C4-2B (cell line): ENCODE data around the gene CA10.

Experiments used
- H3K27ac ChIP-seq: fragments of 450-650 bp; 2 replicates; pipeline ENCODE4 v1.5.1; 2017
- ZFX ChIP-seq: fragments of 450-650 bp; IDR thresholded peaks from 2 replicates; pipeline ENCODE4 v1.6.1; 2017
- TF ChIP-seq, protein P1 (sequence below): fragments of 450-650 bp; conservative IDR thresholded peaks from 2 replicates; pipeline ENCODE4 v1.5.1; 2017; ENCODE audit warnings: mild to moderate bottlenecking

The CA10 gene

DNA sequence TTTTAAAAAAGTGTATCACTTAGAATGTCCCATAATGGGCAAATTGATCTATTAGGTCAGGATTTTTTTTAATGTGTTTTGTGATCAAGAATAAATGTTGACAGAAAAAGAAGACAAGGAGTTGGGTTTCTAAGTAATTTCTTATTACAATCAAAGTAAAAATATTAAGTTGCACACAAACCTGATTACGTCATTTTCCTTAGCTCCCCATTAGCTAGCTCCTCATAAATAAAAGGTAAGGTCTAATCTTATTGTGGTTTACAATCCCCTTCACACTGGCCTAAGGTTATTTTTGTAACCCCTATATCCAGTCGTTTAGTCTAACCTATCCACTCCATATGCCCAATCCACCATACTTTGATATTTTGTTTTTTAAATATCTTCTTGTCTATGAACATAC is 7.6 kb downstream of the CA10 start:
- no peak overlapping the region for H3K27ac ChIP-seq
- TF ChIP-seq, protein P1, sequence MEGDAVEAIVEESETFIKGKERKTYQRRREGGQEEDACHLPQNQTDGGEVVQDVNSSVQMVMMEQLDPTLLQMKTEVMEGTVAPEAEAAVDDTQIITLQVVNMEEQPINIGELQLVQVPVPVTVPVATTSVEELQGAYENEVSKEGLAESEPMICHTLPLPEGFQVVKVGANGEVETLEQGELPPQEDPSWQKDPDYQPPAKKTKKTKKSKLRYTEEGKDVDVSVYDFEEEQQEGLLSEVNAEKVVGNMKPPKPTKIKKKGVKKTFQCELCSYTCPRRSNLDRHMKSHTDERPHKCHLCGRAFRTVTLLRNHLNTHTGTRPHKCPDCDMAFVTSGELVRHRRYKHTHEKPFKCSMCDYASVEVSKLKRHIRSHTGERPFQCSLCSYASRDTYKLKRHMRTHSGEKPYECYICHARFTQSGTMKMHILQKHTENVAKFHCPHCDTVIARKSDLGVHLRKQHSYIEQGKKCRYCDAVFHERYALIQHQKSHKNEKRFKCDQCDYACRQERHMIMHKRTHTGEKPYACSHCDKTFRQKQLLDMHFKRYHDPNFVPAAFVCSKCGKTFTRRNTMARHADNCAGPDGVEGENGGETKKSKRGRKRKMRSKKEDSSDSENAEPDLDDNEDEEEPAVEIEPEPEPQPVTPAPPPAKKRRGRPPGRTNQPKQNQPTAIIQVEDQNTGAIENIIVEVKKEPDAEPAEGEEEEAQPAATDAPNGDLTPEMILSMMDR, result no peak
- no peak for TF ChIP-seq ZFX

DNA sequence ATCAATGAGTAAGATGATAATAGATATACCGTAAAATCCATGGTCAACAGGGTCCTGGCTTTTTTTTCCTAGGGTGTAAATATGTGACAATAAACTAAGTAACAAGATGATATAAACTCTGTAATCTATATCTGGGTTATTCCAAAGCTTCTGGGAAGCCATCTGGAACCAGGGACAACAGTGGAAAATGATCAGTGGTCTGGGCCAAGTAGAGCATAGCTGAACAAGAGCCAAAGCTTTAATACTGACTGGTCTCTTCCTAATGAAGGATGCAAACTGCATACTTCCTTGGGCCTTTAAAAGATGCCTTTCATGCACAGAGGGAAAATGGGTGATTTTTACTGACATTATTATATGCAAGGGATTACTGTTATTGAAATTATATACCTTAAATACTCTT is 8.9 kb downstream of the CA10 start:
- TF ChIP-seq, protein P1, result no peak
- TF ChIP-seq ZFX, result no peak
- no peak overlapping the region for H3K27ac ChIP-seq

DNA sequence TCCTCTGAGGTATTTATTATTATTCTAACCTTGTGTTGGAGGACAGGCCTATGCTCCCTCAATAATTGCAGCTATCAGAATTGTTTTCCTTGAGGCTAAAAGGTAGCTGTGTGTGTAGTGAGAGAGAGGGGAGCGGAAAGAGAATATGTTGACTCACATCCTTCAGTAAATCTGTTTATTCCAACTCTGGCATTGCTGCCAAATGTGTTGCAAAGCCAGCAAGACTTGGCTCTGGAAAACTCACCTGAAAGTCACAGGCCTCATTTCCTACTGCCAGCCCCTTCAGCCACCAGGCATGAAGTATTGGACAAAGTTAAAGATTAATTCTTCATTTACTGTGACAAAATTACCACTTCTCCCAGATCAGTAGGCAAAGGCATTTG is 9.6 kb downstream of the CA10 start:
- no peak overlapping the region for H3K27ac ChIP-seq
- TF ChIP-seq, protein P1, result no peak
- no peak for TF ChIP-seq ZFX

DNA sequence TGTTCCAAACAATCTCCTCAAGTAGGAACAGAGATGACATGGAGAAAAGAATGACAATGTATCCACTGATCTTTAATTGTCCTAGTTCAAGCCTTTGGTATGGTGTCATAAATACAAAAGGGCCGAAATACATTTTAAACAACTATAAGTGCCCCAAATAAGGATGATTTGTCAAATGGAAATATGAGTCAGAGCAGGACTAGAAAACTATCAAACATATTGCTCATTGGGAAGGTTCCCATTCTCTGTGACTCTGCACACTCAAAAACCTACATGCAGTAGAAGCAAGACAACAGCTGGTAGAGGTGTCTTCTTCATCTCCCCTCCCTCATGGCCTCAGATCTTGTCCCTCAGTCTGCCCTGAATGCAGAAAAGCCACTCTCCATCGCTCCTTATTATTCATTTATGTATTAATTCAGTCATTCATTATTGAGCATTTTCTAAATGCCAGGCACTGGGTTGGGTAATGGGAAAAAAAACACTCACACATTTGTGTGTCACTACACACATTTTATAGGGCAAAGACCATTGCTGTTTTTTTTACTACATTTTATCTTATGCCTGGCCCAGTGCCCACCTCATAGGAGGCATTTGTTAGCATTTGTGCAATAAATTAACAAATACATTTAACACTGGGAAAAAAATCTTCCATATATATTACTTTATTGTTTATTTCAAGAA is 10.1 kb downstream of the CA10 start:
- TF ChIP-seq, protein P1, result no peak
- no peak for TF ChIP-seq ZFX

DNA sequence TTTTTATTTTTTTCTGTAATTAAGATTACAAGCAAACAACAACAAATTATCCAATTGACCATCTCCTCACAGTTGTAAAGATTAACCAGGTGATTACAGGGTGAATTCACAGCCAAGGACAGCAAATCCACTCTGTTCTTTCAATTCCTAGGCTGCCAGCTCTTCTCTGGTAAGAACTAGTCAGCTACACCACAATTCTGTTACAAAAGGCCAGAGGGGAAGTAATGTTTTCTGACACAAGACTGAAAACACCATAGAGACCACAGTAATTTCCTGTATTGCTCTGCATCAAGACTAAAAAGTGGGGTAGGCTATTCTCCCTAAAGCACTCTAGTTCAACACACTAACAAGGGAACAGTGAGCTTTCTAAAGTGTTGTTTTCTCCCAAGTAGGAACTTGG is 10.6 kb downstream of the CA10 start:
- H3K27ac ChIP-seq, result no peak overlapping the region
- TF ChIP-seq, protein P1, result no peak
- no peak for TF ChIP-seq ZFX

More for the DNA sequence above, 10.1 kb downstream of the CA10 start:
- H3K27ac ChIP-seq, result no peak overlapping the region

DNA sequence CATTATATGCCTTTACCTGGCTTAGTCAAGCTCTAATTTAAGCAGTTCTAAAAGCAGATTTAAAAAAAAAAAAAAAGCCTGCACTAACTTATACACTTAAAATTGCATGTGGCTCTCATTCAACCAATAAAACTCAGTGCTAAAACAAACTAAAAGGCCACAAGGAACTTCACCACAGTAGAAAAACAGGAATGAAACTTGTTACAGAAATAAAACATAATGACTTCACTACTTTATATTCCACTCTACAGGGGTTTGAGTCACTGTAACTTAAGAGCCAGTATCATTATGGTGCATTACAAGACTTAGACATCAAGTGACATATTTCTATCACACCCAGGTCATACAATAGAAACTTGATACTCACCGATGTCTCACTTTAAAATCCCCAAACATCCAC is 11.1 kb downstream of the CA10 start:
- no peak overlapping the region for H3K27ac ChIP-seq
- TF ChIP-seq ZFX, result no peak
- TF ChIP-seq, protein P1, result no peak

DNA sequence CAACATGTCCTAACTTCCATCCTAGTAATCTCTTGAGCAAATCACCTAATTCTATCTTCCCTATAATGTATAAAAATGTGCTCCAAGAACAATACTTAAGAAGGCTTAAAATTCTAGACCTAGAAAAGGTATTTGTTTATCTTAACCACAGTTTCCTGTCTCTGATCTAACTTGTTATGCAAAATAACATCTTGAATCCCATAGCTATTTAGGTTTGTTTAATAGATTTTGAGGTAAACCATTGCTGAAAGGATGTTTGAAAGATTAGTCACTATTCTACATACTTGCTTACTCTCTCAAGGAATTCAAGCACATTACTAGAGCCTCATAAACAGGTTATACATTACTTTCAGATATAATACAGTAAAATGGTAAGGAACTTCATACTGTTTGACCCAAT is 13.0 kb downstream of the CA10 start:
- H3K27ac ChIP-seq, result no peak overlapping the region
- TF ChIP-seq, protein P1, result no peak
- TF ChIP-seq ZFX, result no peak
